Epidermal melanocyte (primary cell): ENCODE measurements around the gene NFKB2.

Experiments
- DNase-seq: peaks from one replicate; pipeline ENCODE4 v3.0.0; 2011; ENCODE audit warnings: low spot score; ENCODE audit not compliant: insufficient read length

The NFKB2 gene

DNA sequence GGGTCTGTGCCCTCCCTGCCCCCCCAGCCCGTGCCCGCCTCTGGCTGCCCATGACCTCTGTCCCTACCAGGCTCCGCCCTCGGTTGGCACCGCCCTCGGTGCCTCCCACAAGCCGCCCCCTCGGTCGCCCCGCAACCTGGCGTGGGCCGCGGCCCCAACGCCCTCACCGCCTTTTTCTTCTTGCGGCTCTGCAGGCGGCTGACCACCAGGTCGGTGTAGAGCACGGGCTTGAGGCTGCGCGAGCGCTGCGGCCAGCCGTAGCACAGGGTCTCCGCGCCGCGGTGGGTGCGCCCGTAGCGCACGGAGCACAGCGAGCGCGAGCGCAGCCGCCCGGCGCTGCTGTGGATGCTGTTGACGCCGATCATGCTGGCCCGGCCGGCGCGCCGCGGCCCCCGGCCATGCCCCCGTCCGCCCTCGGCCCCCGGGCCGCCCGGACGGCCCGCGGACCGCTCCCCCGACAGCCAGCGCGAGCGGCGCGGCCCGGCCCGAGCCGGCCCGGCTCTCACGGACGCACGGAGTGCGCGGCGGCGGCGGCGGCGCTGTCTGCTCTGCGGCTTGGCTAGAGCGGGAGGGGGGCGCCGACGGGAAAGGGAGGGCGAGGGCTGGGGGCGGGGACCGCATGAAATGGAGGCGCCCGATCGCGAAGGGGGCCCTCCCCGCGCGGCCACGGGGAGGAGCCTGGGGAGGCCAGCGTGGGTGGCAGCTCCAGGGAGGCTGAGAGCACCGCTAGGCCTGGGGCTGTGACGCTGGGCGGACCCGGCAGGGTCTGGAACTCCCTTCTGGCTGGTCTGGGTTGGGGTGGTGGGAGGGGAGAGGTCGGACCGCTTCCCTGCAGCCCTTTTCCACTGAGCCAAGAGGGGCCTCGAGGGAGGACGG is 13.5 kb downstream of the NFKB2 start:
- DNase-seq = no peak

DNA sequence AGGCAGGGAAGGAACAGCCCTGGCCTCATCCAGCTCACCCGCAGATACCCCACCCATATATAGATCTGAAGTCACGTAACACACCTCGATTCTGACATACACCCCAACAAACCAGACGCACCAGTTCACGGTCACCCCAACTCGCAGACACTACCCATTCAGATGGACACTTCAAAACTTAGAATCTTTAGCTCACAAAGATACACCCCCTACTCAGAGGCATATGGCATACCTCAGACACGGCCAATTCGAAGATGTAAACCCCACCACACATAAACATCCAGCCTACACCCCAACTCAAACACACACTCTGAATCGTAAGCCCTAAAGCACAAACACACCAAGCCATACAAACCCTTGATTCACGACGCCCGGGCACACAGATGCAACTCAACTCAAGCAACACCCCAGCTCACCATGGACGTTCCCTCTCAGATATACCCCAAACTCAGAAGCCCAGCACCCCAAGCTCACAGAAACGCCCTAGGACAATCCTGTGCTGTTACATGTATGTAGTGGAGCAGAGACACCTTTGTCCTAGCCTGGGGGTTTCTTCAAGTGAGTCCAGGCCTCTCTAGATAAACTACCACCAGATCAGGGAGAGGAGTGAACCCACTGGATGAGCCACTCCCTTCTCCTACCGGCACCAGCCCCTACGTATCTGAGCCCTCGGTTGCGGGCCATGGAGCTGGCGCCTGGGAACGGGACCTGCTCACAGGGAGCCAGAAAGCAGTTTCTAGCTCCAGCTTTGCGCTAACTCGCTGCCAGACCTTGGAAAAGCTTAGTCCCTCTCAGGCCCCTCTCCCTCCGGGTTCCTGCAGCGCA is 14.3 kb downstream of the NFKB2 start:
- no peak for DNase-seq

DNA sequence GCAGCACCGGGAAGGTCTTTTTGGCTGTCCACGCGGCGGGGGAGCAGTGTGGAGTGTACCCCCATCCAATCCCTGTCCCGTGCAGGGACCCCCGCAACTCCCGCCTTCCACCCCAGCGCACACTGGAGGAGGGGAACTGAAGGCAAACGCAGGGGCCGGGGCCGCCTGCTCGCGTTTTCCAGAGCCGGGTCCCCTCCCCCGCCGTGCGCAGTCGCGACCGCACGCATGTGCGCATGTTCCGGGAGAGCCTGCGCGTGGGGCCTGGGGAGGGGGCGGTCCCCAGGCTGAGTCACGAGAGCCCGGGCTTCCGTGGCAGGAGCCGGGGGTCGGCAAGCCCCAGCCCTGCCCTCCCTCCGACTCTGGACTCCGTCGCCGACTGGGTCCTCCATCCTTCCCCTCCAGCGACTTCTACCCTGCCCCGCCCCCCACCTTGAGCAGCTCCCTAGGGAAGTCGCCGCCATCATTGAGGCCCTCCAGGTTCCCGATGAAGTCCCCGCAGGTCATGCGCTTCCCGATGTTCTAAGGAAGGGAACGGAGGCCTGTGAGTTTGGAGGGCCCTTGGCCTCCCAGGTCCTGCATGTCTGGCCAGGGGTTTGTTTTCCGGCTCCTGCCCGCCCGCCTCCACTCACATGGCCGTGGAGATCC is 15.0 kb downstream of the NFKB2 start:
- DNase-seq = no peak

DNA sequence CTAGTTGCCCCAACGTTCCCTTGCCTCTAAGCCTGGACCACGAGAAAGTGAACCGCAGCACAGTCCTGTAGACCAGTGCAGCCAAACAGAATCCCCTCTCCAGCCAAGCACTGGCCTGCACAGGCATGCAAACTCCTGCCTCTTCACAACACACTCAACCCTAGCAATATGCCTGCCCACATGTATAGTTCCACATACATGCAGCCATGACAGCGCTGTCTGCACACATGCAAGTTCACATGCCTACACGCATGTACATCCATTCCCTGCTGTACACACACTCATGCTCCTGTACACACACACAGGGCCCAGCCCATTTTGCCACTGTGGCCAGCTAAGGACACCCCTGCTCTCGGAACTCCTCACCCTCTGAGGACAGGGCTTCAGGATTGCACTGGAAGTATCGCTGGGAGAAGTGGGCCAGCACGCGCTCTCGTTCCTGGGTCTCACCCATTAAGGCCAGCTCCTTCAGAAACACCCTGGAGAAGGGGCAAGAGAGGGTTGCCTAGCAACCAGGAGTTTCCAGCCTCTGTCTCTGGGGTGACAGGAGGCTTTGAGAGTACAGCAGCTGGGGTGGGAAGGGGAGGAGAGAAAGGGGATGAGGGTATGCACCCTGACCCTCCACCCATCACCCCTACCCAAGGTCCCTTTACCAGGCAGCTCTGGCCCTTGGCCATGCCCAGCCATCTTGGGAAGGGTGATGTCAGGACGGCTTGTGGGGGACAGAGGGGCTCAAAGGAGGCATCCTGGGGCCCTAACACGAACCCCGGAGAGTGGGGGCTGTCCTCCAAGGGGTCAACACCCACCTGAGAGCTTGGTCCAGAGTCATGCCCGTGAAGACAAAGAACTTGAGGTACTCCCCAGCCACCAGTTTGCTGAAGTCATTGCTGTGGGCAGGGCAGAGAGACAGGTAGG is 16.1 kb downstream of the NFKB2 start:
- no peak for DNase-seq

DNA sequence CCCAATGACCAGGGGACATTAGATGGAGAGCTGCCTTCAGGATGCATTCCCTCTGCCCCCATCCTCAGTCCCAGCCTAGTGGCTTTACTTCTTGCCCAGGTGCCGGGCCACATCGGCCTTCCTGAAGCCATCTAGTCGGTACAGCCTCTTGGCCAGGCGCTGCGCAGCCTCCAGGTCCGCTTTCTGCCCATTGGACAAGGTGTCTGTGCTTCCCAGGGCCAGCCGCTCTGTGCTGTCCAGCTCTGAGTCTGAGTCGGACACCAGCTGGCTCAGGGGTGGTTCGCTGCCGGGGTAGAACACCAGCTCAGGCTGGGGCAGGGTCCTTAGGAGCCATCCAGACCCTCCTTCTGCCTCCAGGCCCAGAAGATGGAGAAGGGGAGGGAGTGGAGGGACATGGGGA is 16.8 kb downstream of the NFKB2 start:
- DNase-seq = no peak

DNA sequence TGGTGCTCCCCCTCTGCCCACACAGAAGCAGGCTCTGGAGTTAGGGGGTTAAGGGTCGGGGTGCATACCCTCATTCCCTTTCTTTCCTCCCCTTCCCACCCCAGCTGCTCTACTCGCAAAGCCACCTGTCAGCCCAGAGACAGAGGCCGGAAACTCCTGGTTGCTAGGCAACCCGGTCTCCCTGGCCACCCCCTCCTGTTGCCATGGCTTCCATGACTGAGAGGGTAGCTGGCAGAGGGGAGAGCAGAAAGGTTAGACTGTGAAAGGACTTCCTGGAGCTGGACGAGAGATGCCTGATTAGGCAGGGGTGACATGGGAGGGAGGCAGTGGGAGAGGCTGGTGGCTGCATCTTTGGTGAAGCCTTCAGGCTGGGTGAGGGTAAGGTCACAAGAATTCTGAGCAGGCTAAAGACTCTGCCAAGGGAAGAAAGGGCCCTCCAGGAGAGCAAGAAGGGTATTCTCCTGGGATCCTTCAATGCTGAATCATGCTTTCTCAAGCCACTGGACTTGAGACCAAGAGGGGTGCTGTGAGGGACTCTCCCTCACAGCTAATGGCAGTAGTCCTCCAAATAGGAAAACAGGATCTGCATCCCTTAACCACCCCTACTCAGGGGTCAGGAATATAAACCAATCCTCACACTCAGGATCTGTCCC is 17.7 kb downstream of the NFKB2 start:
- no peak for DNase-seq

DNA sequence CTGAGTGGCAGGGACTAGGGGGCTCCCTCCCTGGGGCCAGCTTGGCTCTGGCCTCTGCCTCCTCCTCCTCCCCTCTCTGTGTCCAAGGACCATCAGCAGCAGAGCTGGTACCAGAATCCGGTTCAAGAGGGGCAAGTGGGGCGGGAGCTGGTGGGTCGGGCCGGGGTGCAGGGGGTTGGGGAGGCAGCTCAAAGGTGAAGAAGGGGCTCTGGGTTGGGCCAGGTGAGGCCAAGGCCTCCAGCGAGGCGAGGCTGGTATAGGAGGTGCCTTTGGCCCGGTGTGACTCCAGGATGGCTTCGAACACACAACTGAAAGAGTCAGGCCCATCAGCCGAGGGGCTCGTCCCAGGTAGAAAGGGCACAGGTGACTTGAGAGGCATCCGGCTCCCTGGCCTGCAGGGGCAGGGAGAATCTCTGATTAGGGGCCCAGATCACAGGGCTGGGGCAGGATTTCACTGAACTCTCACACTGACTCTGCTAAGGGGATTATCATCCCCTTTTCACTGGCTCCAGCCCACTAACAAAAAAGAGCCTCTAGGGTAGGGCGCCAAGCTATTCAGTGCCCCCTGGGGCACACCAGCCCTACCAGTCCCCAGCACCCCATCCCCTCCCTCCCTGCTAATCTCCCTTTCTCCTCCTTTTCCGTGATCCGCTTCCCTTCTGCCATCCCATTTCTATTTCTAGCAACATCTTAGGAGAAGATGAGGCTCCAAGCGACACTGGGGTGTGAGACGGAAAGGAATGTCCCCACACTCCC is 18.5 kb downstream of the NFKB2 start:
- no peak for DNase-seq

DNA sequence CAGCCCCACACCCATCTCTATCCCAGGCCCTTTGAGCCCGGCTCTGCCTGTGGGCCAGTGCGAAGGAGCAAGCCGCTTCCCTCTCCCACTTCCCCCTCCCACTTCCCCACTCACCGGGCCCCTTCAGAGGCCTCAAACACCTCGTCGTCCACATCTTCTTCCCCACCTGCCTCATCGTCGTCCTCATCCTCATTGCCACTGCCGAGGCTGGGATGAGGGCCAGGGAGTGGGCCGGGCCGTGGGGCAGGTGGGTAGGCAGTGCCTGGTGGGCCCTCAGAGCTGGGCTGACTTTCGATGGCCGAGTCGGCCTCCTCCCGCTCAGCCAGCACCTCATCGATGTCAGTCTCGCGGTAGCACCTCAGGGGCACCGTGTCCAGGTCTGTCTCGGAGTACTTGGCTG is 19.2 kb downstream of the NFKB2 start:
- no peak for DNase-seq

DNA sequence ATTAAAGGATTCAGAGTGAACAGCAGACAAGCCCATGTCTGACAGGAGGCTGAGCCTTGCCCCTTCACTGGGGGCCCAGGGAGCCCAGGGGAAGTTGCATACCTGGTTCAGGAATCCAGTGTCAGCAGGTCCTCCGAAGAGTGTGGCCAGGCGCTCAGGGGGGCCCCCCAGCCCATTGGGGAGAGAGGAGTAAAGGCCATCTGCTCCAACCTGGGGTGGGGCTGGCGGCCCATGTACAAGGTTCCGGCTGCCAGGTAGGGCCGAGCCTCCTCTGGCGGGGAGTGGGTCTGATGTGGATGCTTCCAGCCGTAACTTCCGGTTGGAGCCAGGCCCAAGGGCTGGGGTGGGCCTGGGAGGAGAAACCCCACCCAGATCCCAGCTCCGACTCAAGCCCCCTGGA is 20.8 kb downstream of the NFKB2 start:
- no peak for DNase-seq

DNA sequence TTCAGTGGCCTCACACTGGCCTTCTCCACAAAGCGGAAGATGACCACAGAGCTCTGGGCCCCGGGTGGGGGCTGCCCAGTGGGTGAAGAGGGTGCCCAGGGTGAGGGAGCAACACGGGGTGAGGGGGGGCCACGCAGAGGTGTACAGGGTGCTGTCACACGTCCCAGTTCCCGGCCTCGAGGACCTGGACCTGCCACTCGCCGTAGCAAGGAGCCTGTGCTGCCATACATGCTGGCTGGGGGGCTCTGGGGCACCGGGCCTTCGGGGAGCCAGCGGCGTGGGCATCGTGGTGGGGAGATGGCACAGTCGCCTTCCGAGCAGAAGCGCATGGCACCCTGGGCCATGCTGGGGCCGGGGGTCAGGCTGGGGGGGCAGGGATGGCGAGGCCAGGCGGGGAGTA is 21.2 kb downstream of the NFKB2 start:
- no peak for DNase-seq

DNA sequence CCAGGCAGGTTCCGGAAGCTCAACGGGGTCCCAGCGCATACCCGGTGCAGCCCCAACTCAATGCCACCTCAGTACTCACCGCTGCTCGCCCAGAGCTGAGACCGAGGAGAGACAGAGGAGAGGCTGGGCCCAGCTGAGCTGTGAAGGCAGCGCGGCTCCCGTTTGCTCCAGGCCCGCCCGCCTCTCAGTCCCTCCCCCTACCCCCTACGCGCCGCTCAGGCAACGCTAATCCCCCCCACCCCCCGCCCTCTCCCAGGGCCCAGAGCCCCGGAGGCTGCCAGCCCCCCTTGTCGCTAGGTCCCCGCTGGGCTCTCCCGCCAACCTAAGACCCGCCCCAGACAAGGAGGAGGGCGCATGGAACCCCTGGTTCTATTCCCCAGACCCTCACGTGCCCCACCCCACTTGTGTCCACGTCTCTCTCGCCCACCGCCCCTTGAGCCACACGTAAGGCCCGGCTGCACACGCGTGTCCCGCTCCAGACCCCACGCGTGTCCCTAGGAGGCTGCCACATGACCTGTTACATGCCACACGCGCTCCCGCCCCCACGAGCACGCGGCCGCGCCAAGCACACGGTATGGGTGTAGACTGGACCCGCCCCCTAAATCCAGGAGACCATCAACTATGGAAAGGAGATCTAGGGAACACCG is 23.2 kb downstream of the NFKB2 start, which contains the start of gene PSD:
Gene PSD (minus strand): TSS at position 164 of the 647 bp plus-strand sequence. CDS start 1,747 bp downstream, outside the sequence.
- no peak for DNase-seq

DNA sequence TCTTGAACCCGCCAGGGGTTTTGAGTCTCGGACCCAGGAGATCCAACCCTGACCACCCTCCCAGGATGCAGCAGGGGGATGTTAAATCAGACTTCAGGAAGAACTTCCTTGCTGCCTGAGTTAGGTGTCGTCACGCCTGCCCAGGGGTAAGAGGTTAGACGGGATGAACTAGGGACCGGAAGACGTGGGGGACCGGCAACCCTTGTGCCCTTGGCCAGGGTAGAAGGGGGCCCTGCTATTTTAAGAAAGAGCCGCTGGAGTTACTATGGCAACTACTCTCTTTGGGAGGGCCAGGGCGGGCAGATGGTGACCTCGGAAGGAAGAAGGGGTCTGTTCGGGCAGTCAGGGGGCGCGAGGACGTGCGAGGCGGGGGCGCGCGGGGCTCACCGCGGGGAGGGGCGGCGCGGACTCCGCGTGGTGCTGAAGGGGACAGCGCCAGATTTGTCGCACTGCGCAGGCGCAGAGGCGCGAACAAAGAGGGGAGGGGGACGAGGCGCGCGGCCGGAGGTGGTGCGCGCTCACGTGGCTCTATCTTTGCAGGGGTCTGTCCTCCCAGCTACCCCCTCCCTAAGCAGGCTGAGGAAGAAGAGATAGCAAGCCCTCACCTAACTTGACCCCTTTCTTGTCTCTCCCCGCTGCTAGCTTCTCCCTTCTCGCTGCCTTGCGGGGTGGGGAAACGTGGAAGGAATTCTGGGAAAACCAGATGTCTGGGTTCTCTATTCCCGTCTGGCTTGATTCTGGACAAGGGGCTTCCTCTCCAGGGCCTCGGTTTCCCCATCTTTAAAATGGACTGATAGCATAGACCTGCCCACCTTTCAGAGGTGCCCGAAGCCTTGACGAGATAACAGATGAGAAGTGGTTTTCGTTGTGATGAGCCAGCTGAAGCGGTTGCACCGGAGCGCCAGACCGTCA is 24.0 kb downstream of the NFKB2 start:
- DNase-seq = peak; percentile 63

DNA sequence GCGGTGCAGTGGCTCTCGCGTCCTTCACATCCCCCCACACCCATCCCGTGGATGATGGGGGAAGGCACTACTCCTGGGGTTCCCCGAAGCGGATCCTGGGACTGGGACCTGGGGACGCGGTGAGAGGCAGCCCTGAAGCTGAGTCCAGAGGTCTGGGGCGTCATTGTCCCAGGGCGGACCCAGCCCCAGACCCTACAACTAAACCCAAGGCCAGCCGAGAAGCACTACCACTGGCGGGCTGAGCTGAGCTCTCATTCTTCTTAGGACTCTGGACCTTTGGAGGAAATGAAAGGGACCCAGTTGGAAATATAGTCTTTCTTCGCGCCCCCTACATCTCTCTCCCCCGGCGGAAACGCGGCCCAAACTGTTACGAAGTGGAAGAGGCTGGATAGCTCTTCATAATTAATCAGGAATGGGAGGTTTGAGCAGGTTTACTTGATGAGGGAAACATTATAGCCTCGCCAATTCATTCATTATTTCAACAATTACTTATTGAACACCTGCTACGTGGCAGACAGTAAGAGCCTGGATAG is 24.7 kb downstream of the NFKB2 start:
- no peak for DNase-seq

DNA sequence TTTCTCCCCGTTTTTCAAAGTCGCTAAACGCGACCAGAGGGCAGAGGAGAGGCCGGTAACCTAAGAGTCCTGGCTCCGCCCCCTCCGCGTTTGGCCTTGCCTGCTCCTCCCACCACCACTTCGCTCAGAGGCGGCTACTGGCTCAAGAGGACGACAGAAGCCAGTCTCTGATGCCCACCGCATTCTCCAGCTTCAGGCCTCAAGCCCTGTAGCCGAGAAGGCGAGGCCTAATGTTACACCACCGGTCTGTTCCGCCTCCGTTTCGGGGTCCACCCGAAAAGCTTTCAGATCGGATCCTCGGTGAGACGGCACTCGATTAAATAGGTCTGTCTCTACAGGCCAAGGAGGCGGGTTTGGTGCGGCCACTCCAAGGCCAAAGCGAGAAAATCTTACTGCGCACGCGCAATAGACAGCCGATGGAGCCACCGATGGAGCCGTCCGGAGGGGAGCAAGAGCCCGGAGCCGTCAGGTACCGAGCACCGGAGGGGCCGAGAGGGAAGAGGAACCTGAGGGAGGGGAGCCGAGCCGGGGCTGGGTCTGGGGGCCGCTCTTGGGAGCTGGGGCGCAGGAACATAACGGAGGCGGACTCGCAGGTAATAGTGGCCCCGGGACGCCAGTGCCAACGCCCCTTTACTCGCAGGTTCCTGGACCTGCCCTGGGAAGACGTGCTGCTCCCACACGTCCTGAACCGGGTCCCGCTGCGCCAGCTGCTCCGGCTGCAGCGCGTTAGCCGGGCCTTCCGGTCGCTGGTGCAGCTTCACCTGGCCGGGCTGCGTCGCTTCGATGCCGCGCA is 25.4 kb downstream of the NFKB2 start, which contains the start of gene FBXL15:
Gene FBXL15 (plus strand): TSS at position 123 of the 793 bp plus-strand sequence. CDS start 294 bp downstream, at position 417.
- peak; percentile 96 for DNase-seq

DNA sequence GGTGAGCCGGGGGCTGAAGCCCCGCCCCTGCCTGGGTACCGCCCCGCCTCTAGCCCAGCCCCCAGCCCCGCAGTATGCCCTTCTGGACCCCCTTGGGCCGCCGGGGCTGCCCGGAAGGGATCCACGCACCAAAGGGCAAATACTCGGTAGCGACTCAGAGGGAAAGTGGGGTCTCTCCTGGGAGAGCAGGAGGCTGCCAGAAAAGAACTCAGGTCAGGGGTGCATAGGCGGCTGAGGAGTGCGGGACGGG is 25.9 kb downstream of the NFKB2 start:
- no peak for DNase-seq

DNA sequence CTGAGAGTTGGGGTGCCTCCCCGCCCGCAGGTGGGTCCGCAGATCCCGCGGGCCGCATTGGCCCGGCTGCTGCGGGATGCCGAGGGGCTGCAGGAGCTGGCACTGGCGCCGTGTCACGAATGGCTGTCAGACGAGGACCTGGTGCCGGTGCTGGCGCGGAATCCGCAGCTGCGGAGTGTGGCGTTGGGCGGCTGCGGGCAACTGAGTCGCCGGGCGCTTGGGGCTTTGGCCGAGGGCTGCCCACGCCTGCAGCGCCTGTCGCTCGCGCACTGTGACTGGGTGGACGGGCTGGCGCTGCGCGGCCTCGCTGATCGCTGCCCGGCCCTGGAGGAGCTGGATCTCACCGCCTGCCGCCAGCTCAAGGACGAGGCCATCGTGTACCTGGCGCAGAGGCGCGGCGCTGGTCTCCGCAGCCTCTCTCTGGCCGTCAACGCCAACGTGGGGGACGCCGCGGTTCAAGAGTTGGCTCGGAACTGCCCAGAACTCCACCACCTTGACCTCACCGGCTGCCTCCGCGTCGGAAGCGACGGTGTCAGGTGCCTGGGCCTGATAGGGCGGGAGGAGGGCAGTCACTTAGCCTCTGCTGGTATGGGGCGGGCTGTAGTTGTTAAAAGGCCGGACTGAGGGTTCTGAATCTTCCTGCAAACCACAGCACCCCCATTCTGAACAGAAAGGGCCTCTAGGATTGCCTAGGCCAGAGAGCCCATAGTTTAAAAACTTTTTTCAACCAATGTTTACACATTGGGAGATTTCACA is 26.4 kb downstream of the NFKB2 start:
- no peak for DNase-seq
